ENCODE data around the gene EHD1.

GRCh38 chr11:64854534-64855502 is 23.6 kb downstream of the EHD1 start:
- TF ChIP-seq EZH2phosphoT487 (conservative IDR thresholded peaks at IDR 0.05; ENCODE audit: low read length) (no peak), CTCF (IDR thresholded peaks at IDR 0.05; ENCODE audit: insufficient read depth, low read length, poor library complexity, severe bottlenecking) (no peak)

Data from SU-DHL-6 (cell line).